Fibroblast of lung (primary cell): ENCODE measurements around the gene ABCA7. TPM values are rescaled to one million over a fixed set of nuclear protein-coding genes. Genes with fewer than 3 reads are reported as not detected.

Experiments used
- DNase-seq, 2 donors: peaks; one replicate each; pipeline versions ENCODE4 v3.0.0 to v3.0.0-alpha.2; 2010; ENCODE audit warnings: low read depth in 2 of 2
- H2AFZ ChIP-seq: 2 replicates; pipeline ENCODE4 v1.5.1; 2012; ENCODE audit warnings: low read length, control low read depth, inconsistent platforms
- H3K27ac ChIP-seq: 2 replicates; pipeline ENCODE4 v1.5.1; 2011; ENCODE audit warnings: low read length, control low read depth; ENCODE audit not compliant: insufficient read depth
- H3K27me3 ChIP-seq: 2 replicates; pipeline ENCODE4 v1.5.1; 2011; ENCODE audit warnings: mild to moderate bottlenecking, low read length; ENCODE audit not compliant: control insufficient read depth, insufficient read depth
- H3K36me3 ChIP-seq: 2 replicates; pipeline ENCODE4 v1.5.1; 2011; ENCODE audit warnings: low read length; ENCODE audit not compliant: control insufficient read depth, insufficient read depth
- H3K4me1 ChIP-seq: 2 replicates; pipeline ENCODE4 v1.5.1; 2011; ENCODE audit warnings: low read length; ENCODE audit not compliant: control insufficient read depth, insufficient read depth; ENCODE audit errors: extremely low read depth
- H3K4me2 ChIP-seq: 2 replicates; pipeline ENCODE4 v1.5.1; 2011; ENCODE audit warnings: low read length, control low read depth; ENCODE audit not compliant: insufficient read depth; ENCODE audit errors: extremely low read depth
- H3K4me3 ChIP-seq, 4 experiments: fragments of 200-600 bp in 1 of 4; sonication (generic) in 1 of 4; replicated peaks in 1 of 4; 2 replicates each; pipeline ENCODE4 v1.5.1; 2011 to 2016; ENCODE audit warnings: low read length in 4 of 4, low read depth in 3 of 4, mild to moderate bottlenecking in 3 of 4, control low read depth in 2 of 4, inconsistent platforms in 1 of 4, mixed read lengths in 1 of 4; ENCODE audit not compliant: insufficient read depth in 1 of 4; ENCODE audit errors: control extremely low read depth in 1 of 4
- H3K79me2 ChIP-seq: 2 replicates; pipeline ENCODE4 v1.5.1; 2012; ENCODE audit warnings: mild to moderate bottlenecking, low read length, inconsistent platforms; ENCODE audit not compliant: control insufficient read depth, insufficient read depth
- H3K9ac ChIP-seq: 2 replicates; pipeline ENCODE4 v1.5.1; 2011; ENCODE audit warnings: mild to moderate bottlenecking, low read length, control low read depth; ENCODE audit not compliant: insufficient read depth
- H3K9me3 ChIP-seq: 2 replicates; pipeline ENCODE4 v1.5.1; 2012; ENCODE audit warnings: low read depth, low read length; ENCODE audit not compliant: control insufficient read depth, insufficient read depth
- H4K20me1 ChIP-seq: 2 replicates; pipeline ENCODE4 v1.5.1; 2011; ENCODE audit warnings: low read length; ENCODE audit not compliant: control insufficient read depth, insufficient read depth; ENCODE audit errors: extremely low read depth
- EZH2 ChIP-seq: IDR thresholded peaks from 2 replicates; pipeline ENCODE4 v1.5.1; 2012; ENCODE audit warnings: low read length, control low read depth, mild to moderate bottlenecking; ENCODE audit errors: missing control alignments
- polyA plus RNA-seq, 2 donors: library from polyadenylated mRNA; depleted of rRNA in 1 of 2; stranded (reverse) in 1 of 2; unstranded in 1 of 2; fragments of >200 nt; gene quantifications; 2 replicates each; pipeline ENCODE4 v1.2.1, GENCODE V29; 2011 to 2012; ENCODE audit warnings: missing spikeins in 1 of 2
- total RNA-seq: library from RNA; depleted of rRNA; stranded (reverse); fragments of >200 nt; gene quantifications from 2 replicates; pipeline ENCODE4 v1.2.1, GENCODE V29; 2014
- TF ChIP-seq, protein P1 (sequence below), 2 donors: IDR thresholded peaks in 1 of 2; conservative IDR thresholded peaks in 1 of 2; 1 replicate in 1 of 2; 2 replicates in 1 of 2; pipeline ENCODE4 v1.5.1; 2011 to 2012; ENCODE audit warnings: low read length in 2 of 2, control low read depth in 1 of 2, inconsistent platforms in 1 of 2, low read depth in 1 of 2, mild to moderate bottlenecking in 1 of 2

ABCA7 gene
- total and polyA plus RNA-seq, 2 donors (not counting 1 experiment from before 2014, with no cell fraction given) = 2.2 to 9.7 TPM

DNA sequence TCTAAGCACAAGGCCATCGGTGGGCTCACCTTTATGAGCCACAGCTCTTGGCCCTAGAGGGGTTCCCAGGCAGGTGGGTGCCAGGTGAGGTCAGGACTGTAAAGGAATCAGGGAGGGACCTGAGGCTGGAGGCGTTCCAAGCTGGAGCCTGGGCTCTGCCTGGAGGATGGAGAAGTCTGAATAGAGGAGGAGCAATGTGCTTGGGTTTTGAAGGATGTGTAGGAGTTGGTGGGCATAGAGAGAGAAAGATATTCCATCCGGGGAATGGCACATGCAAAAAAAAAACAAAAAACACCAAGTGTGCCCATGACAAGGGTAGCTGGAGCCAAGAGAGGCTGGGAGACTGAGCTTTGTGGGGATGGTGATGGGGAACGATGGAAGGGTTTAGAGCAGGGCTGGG lies 37.3 kb upstream of the ABCA7 start:
- no peaks in the 10 kb centered on the region for H3K4me1 ChIP-seq
- peaks cover 19% of the 10 kb centered on the region for H3K27me3 ChIP-seq
- no peaks in the 10 kb centered on the region for H3K9me3 ChIP-seq
- TF ChIP-seq, protein P1, sequence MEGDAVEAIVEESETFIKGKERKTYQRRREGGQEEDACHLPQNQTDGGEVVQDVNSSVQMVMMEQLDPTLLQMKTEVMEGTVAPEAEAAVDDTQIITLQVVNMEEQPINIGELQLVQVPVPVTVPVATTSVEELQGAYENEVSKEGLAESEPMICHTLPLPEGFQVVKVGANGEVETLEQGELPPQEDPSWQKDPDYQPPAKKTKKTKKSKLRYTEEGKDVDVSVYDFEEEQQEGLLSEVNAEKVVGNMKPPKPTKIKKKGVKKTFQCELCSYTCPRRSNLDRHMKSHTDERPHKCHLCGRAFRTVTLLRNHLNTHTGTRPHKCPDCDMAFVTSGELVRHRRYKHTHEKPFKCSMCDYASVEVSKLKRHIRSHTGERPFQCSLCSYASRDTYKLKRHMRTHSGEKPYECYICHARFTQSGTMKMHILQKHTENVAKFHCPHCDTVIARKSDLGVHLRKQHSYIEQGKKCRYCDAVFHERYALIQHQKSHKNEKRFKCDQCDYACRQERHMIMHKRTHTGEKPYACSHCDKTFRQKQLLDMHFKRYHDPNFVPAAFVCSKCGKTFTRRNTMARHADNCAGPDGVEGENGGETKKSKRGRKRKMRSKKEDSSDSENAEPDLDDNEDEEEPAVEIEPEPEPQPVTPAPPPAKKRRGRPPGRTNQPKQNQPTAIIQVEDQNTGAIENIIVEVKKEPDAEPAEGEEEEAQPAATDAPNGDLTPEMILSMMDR (conservative IDR thresholded peaks at IDR 0.05 in 1 of 2, IDR thresholded peaks at IDR 0.05 in 1 of 2; ENCODE audit: low read depth in 1 of 2, low read length in 2 of 2) = no peak
- TF ChIP-seq EZH2 = no peak
- no peak overlapping the region for H3K4me3 ChIP-seq
- H3K4me2 ChIP-seq = no peak overlapping the region
- H3K36me3 ChIP-seq = peaks cover 1% of the 10 kb centered on the region
- no peaks in the 10 kb centered on the region for H3K79me2 ChIP-seq
- H3K27ac ChIP-seq = no peak overlapping the region
- H4K20me1 ChIP-seq = no peaks in the 10 kb centered on the region
- H3K9ac ChIP-seq = no peak overlapping the region
- no peak overlapping the region for H2AFZ ChIP-seq
- DNase-seq = no peak

DNA sequence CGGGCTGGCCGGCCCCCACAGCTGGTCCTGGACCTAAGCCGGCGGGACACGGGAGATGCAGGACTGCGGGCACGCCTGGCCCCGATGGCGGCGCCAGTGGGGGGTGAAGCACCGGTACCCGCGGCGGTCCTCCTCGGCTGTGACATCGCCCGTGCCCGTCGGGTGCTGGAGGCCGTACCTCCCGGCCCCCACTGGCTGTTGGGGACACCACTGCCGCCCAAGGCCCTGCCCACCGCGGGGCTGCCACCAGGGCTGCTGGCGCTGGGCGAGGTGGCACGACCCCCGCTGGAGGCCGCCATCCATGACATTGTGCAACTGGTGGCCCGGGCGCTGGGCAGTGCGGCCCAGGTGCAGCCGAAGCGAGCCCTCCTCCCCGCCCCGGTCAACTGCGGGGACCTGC lies 36.6 kb upstream of the ABCA7 start:
- Histone ChIP-seq H3K9ac (no peak overlapping the region), H3K27me3 (peaks cover 18% of the 10 kb centered on the region), H3K79me2 (no peaks in the 10 kb centered on the region)

DNA sequence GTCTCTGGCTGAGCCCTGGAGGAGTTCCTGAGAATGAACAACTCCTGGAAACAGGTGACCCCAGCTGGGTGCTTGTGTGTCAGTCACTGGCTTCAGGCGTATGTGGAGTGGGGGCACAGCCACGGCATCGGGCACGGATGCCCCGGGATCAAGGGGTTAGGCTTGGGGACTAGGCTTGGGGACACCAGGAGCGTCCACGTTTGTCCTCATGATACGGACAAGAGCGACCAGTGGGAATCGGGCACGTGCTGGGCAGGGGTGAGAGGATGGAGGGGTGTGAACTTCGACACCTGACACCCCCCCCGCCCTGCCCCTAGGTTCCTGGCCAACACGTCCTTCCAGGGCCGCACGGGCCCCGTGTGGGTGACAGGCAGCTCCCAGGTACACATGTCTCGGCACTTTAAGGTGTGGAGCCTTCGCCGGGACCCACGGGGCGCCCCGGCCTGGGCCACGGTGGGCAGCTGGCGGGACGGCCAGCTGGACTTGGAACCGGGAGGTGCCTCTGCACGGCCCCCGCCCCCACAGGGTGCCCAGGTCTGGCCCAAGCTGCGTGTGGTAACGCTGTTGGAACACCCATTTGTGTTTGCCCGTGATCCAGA lies 35.6 kb upstream of the ABCA7 start:
- Histone ChIP-seq H2AFZ (no peak overlapping the region), H3K9ac (no peak overlapping the region), H3K27ac (no peak overlapping the region), H4K20me1 (no peaks in the 10 kb centered on the region), H3K4me3 (no peak overlapping the region), H3K4me1 (peaks cover 8% of the 10 kb centered on the region), H3K4me2 (no peak overlapping the region), H3K27me3 (peaks cover 9% of the 10 kb centered on the region), H3K79me2 (no peaks in the 10 kb centered on the region), H3K9me3 (no peaks in the 10 kb centered on the region), H3K36me3 (peaks cover 1% of the 10 kb centered on the region)
- no peak for DNase-seq
- TF ChIP-seq, protein P1 (conservative IDR thresholded peaks at IDR 0.05 in 1 of 2, IDR thresholded peaks at IDR 0.05 in 1 of 2; ENCODE audit: low read depth in 1 of 2, low read length in 2 of 2) = no peak
- no peak for TF ChIP-seq EZH2

More for the DNA sequence above, 36.6 kb upstream of the ABCA7 start:
- Histone ChIP-seq H3K4me2 (no peak overlapping the region), H3K9me3 (no peaks in the 10 kb centered on the region), H3K27ac (no peak overlapping the region), H2AFZ (no peak overlapping the region), H3K36me3 (peaks cover 1% of the 10 kb centered on the region), H4K20me1 (no peaks in the 10 kb centered on the region), H3K4me1 (no peaks in the 10 kb centered on the region), H3K4me3 (no peak overlapping the region)
- DNase-seq = no peak
- TF ChIP-seq, protein P1 (conservative IDR thresholded peaks at IDR 0.05 in 1 of 2, IDR thresholded peaks at IDR 0.05 in 1 of 2; ENCODE audit: low read depth in 1 of 2, low read length in 2 of 2) = no peak
